ENCODE measurements around the gene STT3A.

The STT3A gene

GRCh38 chr11:125637840-125638239 is 45.2 kb downstream of the STT3A start:
- TF ChIP-seq JUND (IDR thresholded peaks at IDR 0.05; ENCODE audit: low read depth) = no peak
- peak in 1 of 2 experiments; percentile 24 for DNase-seq (ENCODE audit: low read depth in 1 of 2, low spot score in 1 of 2)
- in situ Hi-C loops (cut with HindIII; ENCODE audit: low pct_unique_long_range_greater_than_20kb, low sequenced_read_pairs) = no loop called here

GRCh38 chr11:125638315-125638714 is 45.7 kb downstream of the STT3A start:
- no peak for TF ChIP-seq JUND (IDR thresholded peaks at IDR 0.05; ENCODE audit: low read depth)
- in situ Hi-C loops (cut with HindIII; ENCODE audit: low pct_unique_long_range_greater_than_20kb, low sequenced_read_pairs) = no loop called here
- DNase-seq (ENCODE audit: low read depth in 1 of 2, low spot score in 1 of 2) = no peak

GRCh38 chr11:125645871-125646270 is 53.2 kb downstream of the STT3A start:
- TF ChIP-seq JUND (IDR thresholded peaks at IDR 0.05; ENCODE audit: low read depth) = no peak
- in situ Hi-C loops (cut with HindIII; ENCODE audit: low pct_unique_long_range_greater_than_20kb, low sequenced_read_pairs) = no loop called here
- no peak for DNase-seq (ENCODE audit: low read depth in 1 of 2, low spot score in 1 of 2)

GRCh38 chr11:125649465-125650166 is 57.0 kb downstream of the STT3A start:
- DNase-seq (ENCODE audit: low read depth in 1 of 2, low spot score in 1 of 2) = no peak
- in situ Hi-C loops (cut with HindIII; ENCODE audit: low pct_unique_long_range_greater_than_20kb, low sequenced_read_pairs) = no loop called here
- TF ChIP-seq JUND (IDR thresholded peaks at IDR 0.05; ENCODE audit: low read depth) = no peak

- in situ Hi-C loops (cut with HindIII; ENCODE audit: low pct_unique_long_range_greater_than_20kb, low sequenced_read_pairs) = no loop called here
- TF ChIP-seq JUND (IDR thresholded peaks at IDR 0.05; ENCODE audit: low read depth) = no peak
- DNase-seq (ENCODE audit: low read depth in 1 of 2, low spot score in 1 of 2) = no peak
These were observed 70.0 kb downstream of the STT3A start for GRCh38 chr11:125662689-125663088.

- no peak for DNase-seq (ENCODE audit: low read depth in 1 of 2, low spot score in 1 of 2)
- TF ChIP-seq JUND (IDR thresholded peaks at IDR 0.05; ENCODE audit: low read depth) = no peak
- in situ Hi-C loops (cut with HindIII; ENCODE audit: low pct_unique_long_range_greater_than_20kb, low sequenced_read_pairs) = no loop called here
These were observed 71.3 kb downstream of the STT3A start for GRCh38 chr11:125663910-125664309.

GRCh38 chr11:125667151-125667550 is 74.5 kb downstream of the STT3A start:
- TF ChIP-seq JUND (IDR thresholded peaks at IDR 0.05; ENCODE audit: low read depth) = no peak
- DNase-seq (ENCODE audit: low read depth in 1 of 2, low spot score in 1 of 2) = no peak
- in situ Hi-C loops (cut with HindIII; ENCODE audit: low pct_unique_long_range_greater_than_20kb, low sequenced_read_pairs) = no loop called here

GRCh38 chr11:125670172-125670571 is 77.5 kb downstream of the STT3A start:
- no peak for TF ChIP-seq JUND (IDR thresholded peaks at IDR 0.05; ENCODE audit: low read depth)
- no peak for DNase-seq (ENCODE audit: low read depth in 1 of 2, low spot score in 1 of 2)
- in situ Hi-C loops (cut with HindIII; ENCODE audit: low pct_unique_long_range_greater_than_20kb, low sequenced_read_pairs) = no loop called here

- DNase-seq (ENCODE audit: low read depth in 1 of 2, low spot score in 1 of 2) = no peak
- TF ChIP-seq JUND (IDR thresholded peaks at IDR 0.05; ENCODE audit: low read depth) = no peak
- in situ Hi-C loops (cut with HindIII; ENCODE audit: low pct_unique_long_range_greater_than_20kb, low sequenced_read_pairs) = no loop called here
These were observed 78.9 kb downstream of the STT3A start for GRCh38 chr11:125671561-125671960.

Data from T47D (cell line).